Urothelium cell line (cell line): ENCODE results near the gene GDA.
"Not testable (repeated sequence)": the region's sequence is repeated elsewhere in the genome, so short reads cannot be mapped to it uniquely, and the experiment has no call there.

Experiments used
- DNase-seq: peaks from one replicate; pipeline ENCODE4 v3.0.0; 2011; ENCODE audit warnings: low spot score, mixed read lengths
- FAIRE-seq: peaks from 2 replicates; lab custom pipeline; 2011; peaks lifted over from hg19 to GRCh38; lab: Jason Lieb, UNC

Gene GDA

DNA sequence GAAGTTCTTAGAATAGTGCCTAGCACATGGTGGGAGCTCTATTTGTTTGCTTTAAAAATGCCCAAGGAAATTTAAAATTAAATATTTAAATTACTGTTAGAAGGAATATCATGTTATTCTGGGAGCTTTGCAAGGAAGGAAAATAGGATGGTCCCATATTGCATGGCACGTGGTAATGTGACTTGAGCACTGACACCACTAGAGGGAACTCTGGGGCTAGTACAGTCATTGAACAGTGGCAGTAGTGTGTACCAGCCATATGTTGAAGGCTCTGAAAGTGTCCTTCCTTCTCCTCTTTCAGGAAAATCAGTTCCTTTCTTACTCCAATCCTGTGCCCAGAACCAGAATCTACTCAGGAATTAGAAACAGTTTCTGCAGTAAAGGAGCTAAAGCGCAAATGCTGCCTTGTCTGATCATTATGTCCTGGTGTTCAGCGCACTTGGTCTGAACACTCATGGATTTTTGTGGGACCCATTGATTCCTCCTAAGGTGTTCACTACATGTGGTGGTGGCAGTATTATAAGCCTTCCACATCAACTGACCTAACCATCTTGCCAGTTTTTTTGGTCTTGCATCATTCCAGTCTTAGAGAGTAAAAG lies 54.1 kb downstream of the GDA start:
- no peak for FAIRE-seq
- peak; percentile 56 for DNase-seq

DNA sequence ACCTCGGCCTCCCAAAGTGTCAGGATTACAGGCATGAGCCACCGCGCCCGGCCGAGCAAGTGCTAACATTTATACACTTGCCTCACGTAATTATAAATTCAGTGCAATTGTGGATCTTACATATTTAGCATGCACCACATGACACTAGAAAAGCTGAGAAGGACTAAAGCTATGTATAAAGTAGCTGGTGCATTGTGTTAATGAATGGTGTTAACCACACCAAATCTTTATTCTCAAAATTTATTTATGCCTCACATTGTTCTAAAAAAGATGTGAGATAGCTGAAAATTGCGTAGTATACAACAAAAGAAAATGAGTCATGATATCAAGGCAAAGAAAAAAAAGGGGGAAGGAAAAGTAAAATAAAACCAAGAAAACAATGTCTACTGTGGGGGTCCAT lies 54.8 kb downstream of the GDA start:
- DNase-seq (no peak), FAIRE-seq (no peak)

DNA sequence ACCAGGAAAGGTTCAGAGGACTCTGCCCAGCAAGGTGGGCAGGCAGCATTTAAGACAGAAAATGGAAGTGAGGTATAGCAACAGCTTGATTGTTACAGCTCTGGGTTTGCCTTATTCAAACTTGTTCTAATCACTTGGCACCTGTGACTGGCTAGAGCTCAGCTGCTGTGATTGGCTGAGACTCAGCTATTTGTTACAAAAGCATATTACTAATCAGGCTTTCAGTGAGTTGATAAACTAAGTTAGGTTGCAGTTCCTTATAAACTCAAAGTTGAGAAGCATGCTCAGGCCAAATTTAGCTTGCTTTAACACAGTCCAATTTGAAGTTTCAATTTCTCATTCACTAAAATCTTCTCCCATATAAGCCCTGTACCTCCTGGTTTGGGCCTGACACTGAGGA lies 56.3 kb downstream of the GDA start:
- DNase-seq (no peak), FAIRE-seq (no peak)

GRCh38 chr9:72207278-72207677 lies 58.0 kb downstream of the GDA start:
- no peak for FAIRE-seq

GRCh38 chr9:72210522-72210921 lies 61.3 kb downstream of the GDA start:
- no peak for FAIRE-seq
- DNase-seq, result peak; percentile 46

More at GRCh38 chr9:72207278-72207677, 58.0 kb downstream of the GDA start:
- no peak for DNase-seq

DNA sequence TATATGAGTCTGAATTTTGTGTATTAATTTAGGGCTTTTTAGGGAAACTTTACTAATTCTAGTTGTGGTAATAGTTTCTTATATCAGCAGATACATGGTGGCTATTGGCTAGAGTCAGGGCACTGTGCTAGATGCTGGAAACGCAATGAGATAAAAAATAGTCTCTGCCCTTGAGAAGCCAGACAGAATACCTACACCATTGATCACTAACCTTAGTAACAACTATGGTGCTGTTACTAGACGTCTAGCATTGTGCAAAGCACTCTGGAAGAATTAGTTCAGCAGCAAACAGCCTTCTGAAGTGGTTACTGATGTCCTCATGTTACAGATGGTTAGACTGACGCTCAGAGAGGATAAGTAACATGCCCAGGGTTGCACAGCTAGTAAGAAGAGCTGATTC lies 61.8 kb downstream of the GDA start:
- FAIRE-seq (no peak), DNase-seq (no peak)

GRCh38 chr9:72213906-72214305 lies 64.7 kb downstream of the GDA start:
- FAIRE-seq, result no peak
- no peak for DNase-seq

DNA sequence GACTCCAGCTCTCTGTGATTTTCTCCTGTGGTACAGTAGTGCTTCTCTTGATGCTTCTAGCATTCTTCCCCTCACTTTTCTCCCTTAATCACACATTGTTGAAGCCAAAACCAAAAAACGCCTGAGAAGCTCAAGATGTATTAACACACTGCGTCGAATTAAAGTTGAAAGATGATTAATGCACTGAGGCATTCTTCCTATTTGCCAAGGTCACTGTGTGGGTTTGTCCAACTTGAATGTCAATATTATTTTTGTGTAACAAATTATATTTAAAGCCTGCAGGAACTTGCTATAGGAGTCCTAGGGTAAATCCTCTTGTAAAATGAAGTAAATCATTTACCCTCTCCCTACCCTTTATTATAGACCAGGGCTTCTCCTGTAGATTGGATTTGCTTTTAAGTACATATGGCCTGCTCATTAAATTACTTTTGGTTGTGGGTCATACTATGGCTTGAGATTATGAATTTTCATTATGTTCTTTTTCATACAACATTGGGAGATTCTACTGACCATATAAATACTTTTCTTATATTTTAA lies 68.1 kb downstream of the GDA start:
- FAIRE-seq (no peak), DNase-seq (no peak)

GRCh38 chr9:72220589-72220988 lies 71.3 kb downstream of the GDA start:
- DNase-seq (no peak), FAIRE-seq (no peak)

- no peak for FAIRE-seq
- DNase-seq, result no peak
These were observed 77.0 kb downstream of the GDA start for GRCh38 chr9:72226146-72226812.

DNA sequence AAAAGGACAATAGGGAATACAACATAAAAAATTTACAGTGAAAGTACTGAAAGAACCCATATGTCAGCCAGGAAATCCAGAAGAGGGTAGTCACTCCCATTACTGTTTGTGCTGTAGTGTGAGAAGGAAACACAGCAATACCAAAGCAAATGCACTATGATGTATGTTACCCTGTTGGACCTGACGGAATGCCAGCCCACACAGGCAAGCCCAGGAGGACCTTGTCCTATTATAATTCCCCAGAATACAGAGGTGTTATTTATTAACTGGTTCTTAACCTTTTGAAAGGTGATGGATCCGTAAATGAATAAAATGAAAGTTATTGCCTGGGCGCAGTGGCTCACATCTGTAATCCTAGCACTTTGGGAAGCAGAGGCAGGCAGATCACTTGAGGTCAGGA lies 79.0 kb downstream of the GDA start:
- FAIRE-seq, result no peak
- DNase-seq, result no peak

DNA sequence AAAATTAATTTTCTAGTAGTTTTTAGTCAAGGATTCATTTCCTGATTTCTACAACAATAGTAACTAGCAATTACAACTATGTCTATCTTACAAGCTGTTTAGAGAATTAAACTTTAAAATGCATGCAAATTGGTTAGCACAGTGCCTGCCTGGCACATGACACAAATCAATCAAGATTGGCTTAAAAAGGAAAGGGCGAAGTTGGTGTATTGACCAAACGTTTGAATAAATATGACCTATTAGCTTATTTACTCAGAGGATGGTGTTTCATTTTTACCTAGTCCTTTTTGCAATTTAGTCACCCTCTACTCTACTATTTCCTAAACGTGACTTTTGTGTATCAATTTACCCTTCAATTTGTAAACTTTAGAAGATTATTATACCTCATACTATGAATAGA lies 83.5 kb downstream of the GDA start:
- FAIRE-seq, result no peak

DNA sequence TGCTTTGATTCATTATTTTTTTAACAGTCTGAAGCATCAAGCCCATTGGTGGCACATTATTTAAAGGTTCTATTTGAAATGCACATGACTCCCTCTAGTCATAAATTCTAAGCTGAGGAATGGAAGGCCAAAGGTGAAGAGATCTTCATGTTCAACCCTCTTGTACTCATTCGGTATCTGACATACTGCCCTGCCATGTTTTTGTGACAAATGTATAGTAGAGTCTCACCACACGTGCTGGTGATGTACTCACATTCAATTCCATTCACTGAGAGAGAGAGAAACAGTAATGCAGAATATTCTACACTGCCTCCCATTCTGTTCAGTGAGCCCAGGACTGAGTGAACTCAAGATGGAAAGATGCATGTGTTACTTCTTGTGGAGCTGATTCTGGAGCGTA lies 98.3 kb downstream of the GDA start:
- DNase-seq (no peak), FAIRE-seq (no peak)

More for the DNA sequence above, 83.5 kb downstream of the GDA start:
- no peak for DNase-seq

DNA sequence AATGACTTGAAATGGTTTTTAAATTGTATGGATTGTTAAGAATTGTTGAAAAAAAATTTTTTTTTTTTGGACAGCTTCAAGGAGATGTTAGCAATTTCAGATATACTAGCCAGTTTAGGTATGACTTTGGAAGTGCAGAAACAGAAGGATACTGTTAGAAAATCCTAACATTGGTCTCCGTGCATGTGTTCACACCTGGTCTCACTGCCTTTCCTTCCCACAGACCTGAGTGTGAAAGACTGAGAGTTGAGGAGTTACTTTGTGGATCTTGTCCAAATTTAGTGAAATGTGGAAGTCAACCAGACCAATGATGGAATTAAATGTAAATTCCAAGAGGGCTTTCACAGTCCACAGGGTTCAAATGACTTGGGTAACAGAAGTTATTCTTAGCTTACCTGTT lies 102.3 kb downstream of the GDA start:
- DNase-seq, result no peak

DNA sequence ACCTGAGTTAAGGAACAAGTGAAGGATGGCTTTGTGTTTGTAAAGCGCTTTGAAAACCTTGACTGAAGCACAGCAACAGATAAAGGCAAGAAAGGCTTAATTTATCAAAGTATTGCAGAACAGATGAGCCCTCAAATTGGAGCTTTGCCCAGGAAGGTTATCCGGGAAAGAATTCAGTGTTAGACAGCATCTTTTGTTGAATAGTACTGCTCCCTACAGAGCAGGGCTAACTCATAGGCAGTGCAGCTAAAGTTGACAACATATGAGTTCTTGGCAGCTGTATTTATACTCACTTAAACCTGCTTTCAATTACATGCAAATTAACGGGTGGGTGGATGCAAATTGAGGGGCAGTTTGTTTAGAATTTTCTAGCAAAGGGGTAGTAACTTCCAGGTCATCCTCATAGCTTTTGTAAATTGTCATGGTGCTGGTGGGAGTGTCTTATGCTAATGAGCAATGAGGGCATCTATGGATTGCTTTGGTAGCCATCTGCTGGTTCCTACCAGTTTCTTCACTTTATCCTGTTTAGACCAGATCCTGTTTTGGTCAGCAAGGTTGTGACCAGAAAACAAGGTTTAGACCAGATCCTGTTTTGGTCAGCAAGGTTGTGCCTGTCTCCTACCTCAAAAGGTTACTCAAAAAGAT lies 105.8 kb downstream of the GDA start:
- FAIRE-seq (no peak), DNase-seq (no peak)

More for the DNA sequence above, 102.3 kb downstream of the GDA start:
- FAIRE-seq, result no peak

- no peak for DNase-seq
- no peak for FAIRE-seq
These were observed 106.3 kb downstream of the GDA start for GRCh38 chr9:72255569-72255968.

DNA sequence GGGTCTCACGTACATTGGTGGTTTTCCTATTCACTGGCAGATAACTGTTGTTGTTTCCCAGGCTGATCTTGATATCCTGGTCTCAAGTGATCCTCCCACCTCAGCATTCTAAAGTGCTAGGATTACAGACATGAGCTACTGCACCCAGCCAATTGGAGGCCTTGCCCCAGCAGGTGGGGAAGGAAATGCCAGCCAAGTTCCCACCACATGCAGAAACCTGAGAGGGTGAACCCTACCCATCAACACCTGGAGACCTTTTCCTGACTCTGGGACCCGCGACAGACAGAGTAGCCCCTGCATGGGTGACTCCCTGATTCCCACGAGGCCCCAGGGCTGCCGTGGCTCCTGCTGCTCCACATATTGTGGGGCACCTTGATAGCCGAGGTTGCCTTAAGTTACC lies 107.7 kb downstream of the GDA start:
- no peak for DNase-seq
- no peak for FAIRE-seq

DNA sequence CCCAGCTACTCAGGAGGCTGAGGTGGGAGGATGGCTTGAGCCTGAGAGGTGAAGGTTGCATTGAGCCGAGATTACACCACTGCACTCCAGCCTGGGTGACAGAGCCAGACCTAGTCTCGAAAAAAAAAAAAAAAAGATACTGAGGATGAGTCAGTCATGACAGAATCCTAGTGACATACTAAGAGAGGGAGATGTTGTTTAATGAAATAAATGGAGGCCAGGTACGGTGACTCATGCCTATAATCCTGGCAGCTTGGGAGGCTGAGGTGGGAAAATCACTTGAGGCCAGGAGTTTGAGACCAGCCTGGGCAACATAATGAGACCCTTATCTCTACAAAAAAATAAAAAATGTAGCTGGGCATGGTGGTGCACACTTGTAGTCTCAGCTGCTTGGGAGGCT lies 108.6 kb downstream of the GDA start:
- FAIRE-seq (no peak), DNase-seq (peak; percentile 20)

DNA sequence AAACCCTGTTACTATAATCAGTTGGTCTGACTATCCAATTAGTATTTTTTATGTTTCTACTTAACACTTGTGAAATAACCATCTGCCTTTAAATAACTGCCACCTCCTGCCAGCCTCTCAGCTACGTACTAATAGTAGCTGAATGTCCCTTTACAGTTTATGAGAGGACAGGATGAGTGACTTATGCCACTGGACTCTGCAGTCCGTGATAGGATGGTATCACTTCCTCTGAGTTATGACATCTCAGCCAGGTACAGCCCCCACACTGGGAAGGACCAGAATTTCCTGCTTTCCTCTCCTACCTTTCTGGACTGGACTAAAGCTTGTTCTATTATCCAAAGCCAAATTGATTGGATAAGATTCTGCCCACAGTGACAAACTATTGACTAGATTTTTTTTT lies 112.8 kb downstream of the GDA start:
- FAIRE-seq (no peak), DNase-seq (no peak)

GRCh38 chr9:72263572-72263971 lies 114.3 kb downstream of the GDA start:
- no peak for FAIRE-seq
- DNase-seq, result no peak

- no peak for FAIRE-seq
- DNase-seq, result no peak
These were observed 119.7 kb downstream of the GDA start for GRCh38 chr9:72268961-72269360.

GRCh38 chr9:72270359-72270758 lies 121.1 kb downstream of the GDA start:
- DNase-seq, FAIRE-seq: not testable (repeated sequence)
